ENCODE data around the gene DIAPH1. TPM values are rescaled to one million over a fixed set of nuclear protein-coding genes. Genes with fewer than 3 reads are reported as not detected.

DIAPH1 gene
- 100 to 1,000 TPM; 104 to 106 TPM for total RNA-seq
- polyA plus RNA-seq (2013, experiment 1 of 2) = 55.4 TPM
- polyA plus RNA-seq (2013, experiment 2 of 2) = 53.9 TPM
- long read RNA-seq, experiment 1, partial matches to known transcripts = 23 of 40 reads
- long read RNA-seq, experiment 1, other reads (novel, unspliced or antisense) = 17 of 40 reads
- long read RNA-seq, experiment 2, full-length matches to known transcripts = 3 of 114 reads
- long read RNA-seq, experiment 2, partial matches to known transcripts = 28 of 114 reads
- long read RNA-seq, experiment 2, other reads (novel, unspliced or antisense) = 83 of 114 reads
- long read RNA-seq, experiment 3, partial matches to known transcripts = 6 of 36 reads
- long read RNA-seq, experiment 3, other reads (novel, unspliced or antisense) = 30 of 36 reads
- long read RNA-seq, experiment 4, partial matches to known transcripts = 1 of 2 reads
- long read RNA-seq, experiment 4, other reads (novel, unspliced or antisense) = 1 of 2 reads

DNA sequence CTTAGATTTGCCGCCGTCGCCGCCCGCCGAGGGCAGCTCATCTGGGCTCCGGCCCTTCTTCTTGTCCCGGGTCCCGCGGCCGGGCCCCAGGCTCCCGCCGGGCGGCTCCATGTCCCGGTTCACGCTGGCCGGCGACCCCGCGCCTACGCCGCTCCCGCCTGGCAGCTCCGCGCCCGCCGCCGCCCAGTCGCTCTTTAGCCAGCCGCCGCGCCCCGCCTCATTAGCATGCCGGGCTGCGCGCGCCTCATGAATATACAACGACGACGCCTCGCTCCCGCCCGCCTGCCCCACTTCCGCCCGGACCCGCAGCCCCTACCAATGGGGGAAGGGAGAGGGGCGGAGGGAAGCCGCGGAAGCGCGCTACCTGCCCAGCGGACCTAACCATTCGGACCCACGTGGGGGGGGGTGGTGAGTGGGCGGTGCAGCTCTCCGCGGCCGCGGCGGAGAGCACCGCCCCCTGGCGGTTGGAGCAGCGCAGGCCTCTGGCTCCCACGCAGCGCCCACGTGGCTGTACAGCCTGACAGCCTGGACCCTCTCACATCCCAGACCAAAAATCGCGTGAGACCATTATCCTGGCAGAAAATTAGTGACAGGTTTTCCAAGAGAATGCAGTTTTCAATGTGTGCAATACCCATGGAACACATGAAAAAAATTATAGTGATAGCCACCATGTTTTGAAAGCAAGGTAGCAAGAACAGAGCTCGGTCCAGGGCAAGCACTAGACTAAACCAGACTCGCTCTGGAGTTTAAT lies at the start of gene DIAPH1:
Gene DIAPH1, minus strand, starts transcription at position 197 of the 751 bp plus-strand sequence. Its CDS starts 86 bp downstream, at position 111.
- H3K36me3 Mint-ChIP-seq (ENCODE audit: low read depth) = peaks cover 25% of the 10 kb centered on the region
- Histone ChIP-seq H3K36me3 (ENCODE audit: control insufficient read depth, insufficient read depth, low read length) (peaks cover 44% of the 10 kb centered on the region), H3K27me3 (ENCODE audit: control insufficient read depth, insufficient read depth, low read length, poor library complexity, severe bottlenecking) (no peaks in the 10 kb centered on the region), H3K27ac (ENCODE audit: low read depth, low read length) (peak within 1 kb of the TSS; percentile 58), H3K4me3 (ENCODE audit: low read length) (peak within 1 kb of the TSS; percentile 83), H3K9ac (ENCODE audit: extremely low read depth, low read length, poor library complexity, severe bottlenecking) (peak within 1 kb of the TSS; percentile 90), H3K4me1 (ENCODE audit: control insufficient read depth, insufficient read depth, low read length) (peaks cover 3% of the 10 kb centered on the region), H3K9me3 (ENCODE audit: control insufficient read depth, low read length) (no peaks in the 10 kb centered on the region)
- peak within 1 kb of the TSS; percentile 94 for H3K4me3 Mint-ChIP-seq
- peaks cover 31% of the 10 kb centered on the region for H3K4me1 Mint-ChIP-seq
- peak within 1 kb of the TSS; percentile 97 for H3K27ac Mint-ChIP-seq
- H3K9me3 Mint-ChIP-seq = no peaks in the 10 kb centered on the region
- TF ChIP-seq, protein P1, sequence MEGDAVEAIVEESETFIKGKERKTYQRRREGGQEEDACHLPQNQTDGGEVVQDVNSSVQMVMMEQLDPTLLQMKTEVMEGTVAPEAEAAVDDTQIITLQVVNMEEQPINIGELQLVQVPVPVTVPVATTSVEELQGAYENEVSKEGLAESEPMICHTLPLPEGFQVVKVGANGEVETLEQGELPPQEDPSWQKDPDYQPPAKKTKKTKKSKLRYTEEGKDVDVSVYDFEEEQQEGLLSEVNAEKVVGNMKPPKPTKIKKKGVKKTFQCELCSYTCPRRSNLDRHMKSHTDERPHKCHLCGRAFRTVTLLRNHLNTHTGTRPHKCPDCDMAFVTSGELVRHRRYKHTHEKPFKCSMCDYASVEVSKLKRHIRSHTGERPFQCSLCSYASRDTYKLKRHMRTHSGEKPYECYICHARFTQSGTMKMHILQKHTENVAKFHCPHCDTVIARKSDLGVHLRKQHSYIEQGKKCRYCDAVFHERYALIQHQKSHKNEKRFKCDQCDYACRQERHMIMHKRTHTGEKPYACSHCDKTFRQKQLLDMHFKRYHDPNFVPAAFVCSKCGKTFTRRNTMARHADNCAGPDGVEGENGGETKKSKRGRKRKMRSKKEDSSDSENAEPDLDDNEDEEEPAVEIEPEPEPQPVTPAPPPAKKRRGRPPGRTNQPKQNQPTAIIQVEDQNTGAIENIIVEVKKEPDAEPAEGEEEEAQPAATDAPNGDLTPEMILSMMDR (conservative IDR thresholded peaks at IDR 0.05) = peak; percentile 99
- no peaks in the 10 kb centered on the region for H3K27me3 Mint-ChIP-seq (ENCODE audit: insufficient read depth)
- peak; percentile 99 for DNase-seq
- WGBS, 2 experiments (ENCODE audit: insufficient coverage in 1 of 2, insufficient read length in 1 of 2) = 4 to 11% methylated on average over 16 to 70 of the region's 70 CpGs

DNA sequence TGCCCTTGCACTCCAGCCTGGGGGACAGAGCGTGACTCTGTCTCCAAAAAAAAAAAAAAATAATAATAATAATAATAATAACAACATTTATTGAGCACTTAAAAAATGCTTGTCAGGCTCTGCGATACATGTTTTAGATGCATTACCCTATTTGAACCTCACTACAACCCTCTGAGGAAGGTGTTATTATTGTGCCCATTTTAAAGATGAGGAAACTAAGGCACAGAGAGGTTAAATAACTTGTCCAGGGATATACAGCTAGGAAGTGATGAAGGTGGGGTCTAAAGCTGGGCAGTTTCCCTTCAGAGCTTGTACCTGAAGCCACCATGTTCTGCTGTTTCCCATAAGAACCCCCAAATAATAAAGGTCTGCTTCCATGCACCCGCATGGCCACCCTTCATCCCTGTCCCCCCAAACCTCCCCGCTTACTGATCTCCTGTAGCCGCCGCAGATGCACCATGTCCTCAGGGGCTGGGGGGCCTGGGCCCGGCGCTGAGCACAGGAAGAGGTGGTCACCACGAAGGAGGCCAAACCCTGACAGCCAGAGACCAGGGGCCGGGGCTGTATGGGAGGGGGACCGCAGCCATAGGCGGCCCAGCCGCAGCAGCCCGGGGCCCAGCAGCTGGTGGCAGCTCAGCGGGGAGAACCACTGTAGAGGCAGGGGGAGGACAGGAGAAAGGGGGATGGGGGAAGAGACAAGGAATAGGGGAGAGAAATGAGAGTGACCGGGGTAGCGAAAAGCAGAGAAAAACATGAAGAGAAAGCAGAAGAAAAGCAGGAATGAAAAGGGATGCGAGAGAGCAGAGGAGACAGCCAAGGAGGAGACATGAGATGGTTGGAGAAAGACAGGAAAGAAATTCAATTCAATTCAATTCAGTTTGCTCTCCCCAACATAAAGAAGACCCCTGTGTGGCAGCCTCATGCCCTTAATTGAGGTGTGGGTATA lies 47.5 kb upstream of the DIAPH1 start:
- Mint-ChIP-seq H3K9me3 (no peaks in the 10 kb centered on the region), H3K27ac (no peak overlapping the region), H3K36me3 (ENCODE audit: low read depth) (peaks cover 42% of the 10 kb centered on the region), H3K27me3 (ENCODE audit: insufficient read depth) (no peaks in the 10 kb centered on the region), H3K4me1 (no peaks in the 10 kb centered on the region), H3K4me3 (no peak overlapping the region)
- Histone ChIP-seq H3K4me3 (ENCODE audit: low read length) (no peak overlapping the region), H3K27me3 (ENCODE audit: control insufficient read depth, insufficient read depth, low read length, poor library complexity, severe bottlenecking) (no peaks in the 10 kb centered on the region), H3K9ac (ENCODE audit: extremely low read depth, low read length, poor library complexity, severe bottlenecking) (no peak overlapping the region), H3K36me3 (ENCODE audit: control insufficient read depth, insufficient read depth, low read length) (no peaks in the 10 kb centered on the region), H3K9me3 (ENCODE audit: control insufficient read depth, low read length) (no peaks in the 10 kb centered on the region), H3K4me1 (ENCODE audit: control insufficient read depth, insufficient read depth, low read length) (no peaks in the 10 kb centered on the region), H3K27ac (ENCODE audit: low read depth, low read length) (no peak overlapping the region)
- TF ChIP-seq, protein P1 (conservative IDR thresholded peaks at IDR 0.05) = no peak
- 87 to 98% methylated on average over 10 to 17 of the region's 18 CpGs for WGBS, 2 experiments (ENCODE audit: insufficient coverage in 1 of 2, insufficient read length in 1 of 2)
- DNase-seq = no peak
